ENCODE data around the gene ANKRD1.

ANKRD1 gene

GRCh38 chr10:90872648-90873020 is 48.3 kb downstream of the ANKRD1 start:
- Histone ChIP-seq H3F3A (ENCODE audit: insufficient read depth) (no peaks in the 10 kb centered on the region), H4K20me1 (ENCODE audit: low read depth, low read length) (no peaks in the 10 kb centered on the region; the same call in 1 of the 2 replicates), H3K4me2 (ENCODE audit: low read depth, low read length, poor library complexity, severe bottlenecking) (peak overlapping the region; percentile 94), H3K4me3 (ENCODE audit: insufficient read depth, low read length, poor library complexity, severe bottlenecking) (peak overlapping the region; percentile 91), H3K27ac (ENCODE audit: low read depth, low read length) (no peak overlapping the region), H3K9me2 (replicated peaks; ENCODE audit: insufficient read depth, low read length) (no peaks in the 10 kb centered on the region), H3K36me3 (ENCODE audit: low read length) (peaks cover 6% of the 10 kb centered on the region; the same call in 1 of the 2 replicates), H3K79me2 (ENCODE audit: insufficient read depth, low read length) (peaks cover 24% of the 10 kb centered on the region), H3K9ac (ENCODE audit: low read length) (peak overlapping the region; percentile 75), H3K9me3 (ENCODE audit: insufficient read depth, low read length) (peaks cover 5% of the 10 kb centered on the region; the same call in 1 of the 2 replicates), H3K27me3 (ENCODE audit: low read length) (no peaks in the 10 kb centered on the region), H2AFZ (ENCODE audit: low read depth, low read length, severe bottlenecking) (no peak overlapping the region)
- TF ChIP-seq, protein P1, sequence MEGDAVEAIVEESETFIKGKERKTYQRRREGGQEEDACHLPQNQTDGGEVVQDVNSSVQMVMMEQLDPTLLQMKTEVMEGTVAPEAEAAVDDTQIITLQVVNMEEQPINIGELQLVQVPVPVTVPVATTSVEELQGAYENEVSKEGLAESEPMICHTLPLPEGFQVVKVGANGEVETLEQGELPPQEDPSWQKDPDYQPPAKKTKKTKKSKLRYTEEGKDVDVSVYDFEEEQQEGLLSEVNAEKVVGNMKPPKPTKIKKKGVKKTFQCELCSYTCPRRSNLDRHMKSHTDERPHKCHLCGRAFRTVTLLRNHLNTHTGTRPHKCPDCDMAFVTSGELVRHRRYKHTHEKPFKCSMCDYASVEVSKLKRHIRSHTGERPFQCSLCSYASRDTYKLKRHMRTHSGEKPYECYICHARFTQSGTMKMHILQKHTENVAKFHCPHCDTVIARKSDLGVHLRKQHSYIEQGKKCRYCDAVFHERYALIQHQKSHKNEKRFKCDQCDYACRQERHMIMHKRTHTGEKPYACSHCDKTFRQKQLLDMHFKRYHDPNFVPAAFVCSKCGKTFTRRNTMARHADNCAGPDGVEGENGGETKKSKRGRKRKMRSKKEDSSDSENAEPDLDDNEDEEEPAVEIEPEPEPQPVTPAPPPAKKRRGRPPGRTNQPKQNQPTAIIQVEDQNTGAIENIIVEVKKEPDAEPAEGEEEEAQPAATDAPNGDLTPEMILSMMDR (IDR thresholded peaks at IDR 0.05; ENCODE audit: insufficient read depth, low read length, poor library complexity, severe bottlenecking): no peak
- TF ChIP-seq EZH2phosphoT487 (conservative IDR thresholded peaks at IDR 0.05; ENCODE audit: low read length): no peak

DNA sequence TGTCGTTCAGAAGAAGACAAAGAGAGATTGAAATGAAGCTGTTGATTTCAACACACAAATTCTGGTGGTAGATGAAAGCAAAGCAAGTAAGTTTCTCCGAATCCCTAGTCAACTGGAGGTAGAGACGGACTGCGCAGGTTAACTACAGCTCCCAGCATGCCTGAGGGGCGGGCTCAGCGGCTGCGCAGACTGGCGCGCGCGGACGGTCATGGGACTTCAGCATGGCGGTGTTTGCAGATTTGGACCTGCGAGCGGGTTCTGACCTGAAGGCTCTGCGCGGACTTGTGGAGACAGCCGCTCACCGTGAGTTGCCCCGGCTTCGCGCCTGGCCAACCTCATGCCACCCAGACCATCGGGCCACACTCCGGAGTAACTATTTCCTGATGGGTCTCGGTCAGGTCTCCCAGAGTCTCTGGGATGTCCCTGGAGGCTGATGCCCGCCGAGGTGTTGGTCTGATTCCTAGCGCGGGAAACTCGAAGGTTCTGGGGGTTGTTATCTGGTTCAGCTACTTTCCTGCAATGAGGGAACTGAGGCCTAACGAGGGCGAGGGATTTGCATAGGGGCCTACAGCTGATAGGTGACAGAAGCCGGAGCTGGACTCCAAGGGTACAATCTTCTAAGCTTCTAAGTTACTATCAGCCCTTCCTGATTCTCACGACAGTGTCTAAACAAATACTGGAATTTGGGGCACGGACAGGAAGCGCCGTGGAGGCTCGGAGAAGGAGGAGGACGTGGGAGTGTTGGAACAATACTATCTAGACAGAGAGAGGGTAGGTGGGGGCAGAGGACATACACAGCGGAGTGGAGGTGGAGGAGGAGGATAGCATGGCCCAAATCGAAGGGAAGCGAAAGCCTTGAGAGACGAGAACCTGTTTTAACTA is 48.9 kb downstream of the ANKRD1 start, which contains the start of gene RPP30:
TSS of gene RPP30 (plus strand) at position 209 of the 882 bp plus-strand sequence. CDS start at position 222, 13 bp downstream.
- peaks cover 6% of the 10 kb centered on the region; the same call in 1 of the 2 replicates for H3K36me3 ChIP-seq (ENCODE audit: low read length)
- TF ChIP-seq, protein P1 (IDR thresholded peaks at IDR 0.05; ENCODE audit: insufficient read depth, low read length, poor library complexity, severe bottlenecking): no peak
- no peak for TF ChIP-seq EZH2phosphoT487 (conservative IDR thresholded peaks at IDR 0.05; ENCODE audit: low read length)
- H4K20me1 ChIP-seq (ENCODE audit: low read depth, low read length): no peaks in the 10 kb centered on the region; the same call in 1 of the 2 replicates
- no peaks in the 10 kb centered on the region for H3K27me3 ChIP-seq (ENCODE audit: low read length)
- peaks cover 5% of the 10 kb centered on the region; the same call in 1 of the 2 replicates for H3K9me3 ChIP-seq (ENCODE audit: insufficient read depth, low read length)
- H3K9ac ChIP-seq (ENCODE audit: low read length): peak within 1 kb of the TSS; percentile 75
- peak within 1 kb of the TSS; percentile 91 for H3K4me3 ChIP-seq (ENCODE audit: insufficient read depth, low read length, poor library complexity, severe bottlenecking)
- H3K79me2 ChIP-seq (ENCODE audit: insufficient read depth, low read length): peaks cover 24% of the 10 kb centered on the region
- H2AFZ ChIP-seq (ENCODE audit: low read depth, low read length, severe bottlenecking): peak within 1 kb of the TSS; percentile 98
- peak within 1 kb of the TSS; percentile 94 for H3K4me2 ChIP-seq (ENCODE audit: low read depth, low read length, poor library complexity, severe bottlenecking)
- H3K9me2 ChIP-seq (replicated peaks; ENCODE audit: insufficient read depth, low read length): no peaks in the 10 kb centered on the region
- peak within 1 kb of the TSS; percentile 33 for H3K27ac ChIP-seq (ENCODE audit: low read depth, low read length)
- H3F3A ChIP-seq (ENCODE audit: insufficient read depth): no peaks in the 10 kb centered on the region

- peaks cover 5% of the 10 kb centered on the region; the same call in 1 of the 2 replicates for H3K9me3 ChIP-seq (ENCODE audit: insufficient read depth, low read length)
- H3K27me3 ChIP-seq (ENCODE audit: low read length): no peaks in the 10 kb centered on the region
- H3K9ac ChIP-seq (ENCODE audit: low read length): peak overlapping the region; percentile 75
- H3K4me3 ChIP-seq (ENCODE audit: insufficient read depth, low read length, poor library complexity, severe bottlenecking): peak overlapping the region; percentile 91
- no peak for TF ChIP-seq EZH2phosphoT487 (conservative IDR thresholded peaks at IDR 0.05; ENCODE audit: low read length)
- TF ChIP-seq, protein P1 (IDR thresholded peaks at IDR 0.05; ENCODE audit: insufficient read depth, low read length, poor library complexity, severe bottlenecking): peak; percentile 17
- H3K36me3 ChIP-seq (ENCODE audit: low read length): peaks cover 6% of the 10 kb centered on the region; the same call in 1 of the 2 replicates
- no peaks in the 10 kb centered on the region; the same call in 1 of the 2 replicates for H4K20me1 ChIP-seq (ENCODE audit: low read depth, low read length)
- H3F3A ChIP-seq (ENCODE audit: insufficient read depth): no peaks in the 10 kb centered on the region
- peak overlapping the region; percentile 98 for H2AFZ ChIP-seq (ENCODE audit: low read depth, low read length, severe bottlenecking)
- peaks cover 24% of the 10 kb centered on the region for H3K79me2 ChIP-seq (ENCODE audit: insufficient read depth, low read length)
- H3K27ac ChIP-seq (ENCODE audit: low read depth, low read length): no peak overlapping the region
- peak overlapping the region; percentile 94 for H3K4me2 ChIP-seq (ENCODE audit: low read depth, low read length, poor library complexity, severe bottlenecking)
- H3K9me2 ChIP-seq (replicated peaks; ENCODE audit: insufficient read depth, low read length): no peaks in the 10 kb centered on the region
Observed at GRCh38 chr10:90871279-90871765, 49.6 kb downstream of the ANKRD1 start.

Data from SU-DHL-6 (cell line).